ENCODE measurements around the gene ZPR1. TPM values are rescaled to one million over a fixed set of nuclear protein-coding genes. Genes with fewer than 3 reads are reported as not detected.
"Not testable (repeated sequence)": the region's sequence is repeated elsewhere in the genome, so short reads cannot be mapped to it uniquely, and the experiment has no call there.

Gene ZPR1
- total RNA-seq, 1 experiment from 2014 or later = 71.9 TPM

- in situ Hi-C loops (cut with HindIII; ENCODE audit: low pct_unique_long_range_greater_than_20kb, low sequenced_read_pairs) = no loop called here
- DNase-seq (ENCODE audit: low read depth, low spot score) = no peak
Measured at GRCh38 chr11:116778556-116778955, 9.3 kb downstream of the ZPR1 start.

- in situ Hi-C loops (cut with HindIII; ENCODE audit: low pct_unique_long_range_greater_than_20kb, low sequenced_read_pairs) = no loop called here
- no peak for DNase-seq (ENCODE audit: low read depth, low spot score)
Measured at GRCh38 chr11:116777056-116777455, 10.8 kb downstream of the ZPR1 start.

GRCh38 chr11:116776522-116776984, 11.3 kb downstream of the ZPR1 start:
- in situ Hi-C loops (cut with HindIII; ENCODE audit: low pct_unique_long_range_greater_than_20kb, low sequenced_read_pairs) = no loop called here
- no peak for DNase-seq (ENCODE audit: low read depth, low spot score)

- in situ Hi-C loops (cut with HindIII; ENCODE audit: low pct_unique_long_range_greater_than_20kb, low sequenced_read_pairs) = no loop called here
- no peak for DNase-seq (ENCODE audit: low read depth, low spot score)
Measured at GRCh38 chr11:116775975-116776374, 11.8 kb downstream of the ZPR1 start.

GRCh38 chr11:116774661-116775060, 13.2 kb downstream of the ZPR1 start:
- DNase-seq (ENCODE audit: low read depth, low spot score) = no peak
- in situ Hi-C loops (cut with HindIII; ENCODE audit: low pct_unique_long_range_greater_than_20kb, low sequenced_read_pairs) = no loop called here

- in situ Hi-C loops (cut with HindIII; ENCODE audit: low pct_unique_long_range_greater_than_20kb, low sequenced_read_pairs) = no loop called here
- DNase-seq (ENCODE audit: low read depth, low spot score) = no peak
Measured at GRCh38 chr11:116773203-116774097, 14.4 kb downstream of the ZPR1 start.

GRCh38 chr11:116772443-116773202, 15.2 kb downstream of the ZPR1 start, which contains the start of gene BUD13:
BUD13 (minus strand) TSS chr11:116772987; CDS start chr11:116772964, 23 bp downstream.
- in situ Hi-C loops (cut with HindIII; ENCODE audit: low pct_unique_long_range_greater_than_20kb, low sequenced_read_pairs) = no loop called here
- peak; percentile 77 for DNase-seq (ENCODE audit: low read depth, low spot score)

GRCh38 chr11:116771935-116772334, 15.9 kb downstream of the ZPR1 start:
- in situ Hi-C loops (cut with HindIII; ENCODE audit: low pct_unique_long_range_greater_than_20kb, low sequenced_read_pairs) = no loop called here
- no peak for DNase-seq (ENCODE audit: low read depth, low spot score)

- no peak for DNase-seq (ENCODE audit: low read depth, low spot score)
- in situ Hi-C loops (cut with HindIII; ENCODE audit: low pct_unique_long_range_greater_than_20kb, low sequenced_read_pairs) = no loop called here
Measured at GRCh38 chr11:116762132-116762531, 25.7 kb downstream of the ZPR1 start.

GRCh38 chr11:116756044-116756443, 31.8 kb downstream of the ZPR1 start:
- DNase-seq (ENCODE audit: low read depth, low spot score); in situ Hi-C loops (cut with HindIII; ENCODE audit: low pct_unique_long_range_greater_than_20kb, low sequenced_read_pairs): not testable (repeated sequence)

- in situ Hi-C loops (cut with HindIII; ENCODE audit: low pct_unique_long_range_greater_than_20kb, low sequenced_read_pairs) = no loop called here
Measured at GRCh38 chr11:116750070-116750718, 37.6 kb downstream of the ZPR1 start.

GRCh38 chr11:116742104-116742503, 45.7 kb downstream of the ZPR1 start:
- no peak for DNase-seq (ENCODE audit: low read depth, low spot score)
- in situ Hi-C loops (cut with HindIII; ENCODE audit: low pct_unique_long_range_greater_than_20kb, low sequenced_read_pairs) = no loop called here

More at GRCh38 chr11:116750070-116750718, 37.6 kb downstream of the ZPR1 start:
- no peak for DNase-seq (ENCODE audit: low read depth, low spot score)

- no peak for DNase-seq (ENCODE audit: low read depth, low spot score)
Measured at GRCh38 chr11:116740741-116741140, 47.1 kb downstream of the ZPR1 start.

GRCh38 chr11:116738975-116739374, 48.8 kb downstream of the ZPR1 start:
- in situ Hi-C loops (cut with HindIII; ENCODE audit: low pct_unique_long_range_greater_than_20kb, low sequenced_read_pairs) = no loop called here
- DNase-seq (ENCODE audit: low read depth, low spot score) = no peak

More at GRCh38 chr11:116740741-116741140, 47.1 kb downstream of the ZPR1 start:
- in situ Hi-C loops (cut with HindIII; ENCODE audit: low pct_unique_long_range_greater_than_20kb, low sequenced_read_pairs) = no loop called here

GRCh38 chr11:116736763-116737162, 51.1 kb downstream of the ZPR1 start:
- DNase-seq (ENCODE audit: low read depth, low spot score) = peak; percentile 35
- in situ Hi-C loops (cut with HindIII; ENCODE audit: low pct_unique_long_range_greater_than_20kb, low sequenced_read_pairs) = no loop called here

GRCh38 chr11:116733969-116734508, 53.8 kb downstream of the ZPR1 start:
- in situ Hi-C loops (cut with HindIII; ENCODE audit: low pct_unique_long_range_greater_than_20kb, low sequenced_read_pairs) = no loop called here
- no peak for DNase-seq (ENCODE audit: low read depth, low spot score)

- DNase-seq (ENCODE audit: low read depth, low spot score) = no peak
- in situ Hi-C loops (cut with HindIII; ENCODE audit: low pct_unique_long_range_greater_than_20kb, low sequenced_read_pairs) = no loop called here
Measured at GRCh38 chr11:116733043-116733755, 54.6 kb downstream of the ZPR1 start.
